IPS-NIHi7 (cell line): ENCODE results near the gene AP3D1.
"Not testable (repeated sequence)": the region's sequence is repeated elsewhere in the genome, so short reads cannot be mapped to it uniquely, and the experiment has no call there.

ENCODE experiments used
- DNase-seq: peaks from one replicate; pipeline ENCODE4 v3.0.0; 2012; ENCODE audit warnings: mixed read lengths; ENCODE audit errors: extremely low spot score

AP3D1 gene

GRCh38 chr19:2110822-2111221, 40.5 kb downstream of the AP3D1 start:
- peak; percentile 57 for DNase-seq

GRCh38 chr19:2109046-2109864, 42.1 kb downstream of the AP3D1 start:
- DNase-seq: no peak

- no peak for DNase-seq
These were observed 42.9 kb downstream of the AP3D1 start for GRCh38 chr19:2108251-2109016.

GRCh38 chr19:2103045-2103707, 48.2 kb downstream of the AP3D1 start:
- DNase-seq: no peak

GRCh38 chr19:2101417-2102335, 49.7 kb downstream of the AP3D1 start:
- DNase-seq: no peak

GRCh38 chr19:2100719-2101061, 50.7 kb downstream of the AP3D1 start:
- no peak for DNase-seq

- DNase-seq: no peak
These were observed 51.2 kb downstream of the AP3D1 start for GRCh38 chr19:2099937-2100718.

GRCh38 chr19:2099054-2099501, 52.3 kb downstream of the AP3D1 start:
- no peak for DNase-seq

- DNase-seq: no peak
These were observed 53.5 kb downstream of the AP3D1 start for GRCh38 chr19:2097886-2098327.

- no peak for DNase-seq
These were observed 54.0 kb downstream of the AP3D1 start for GRCh38 chr19:2097203-2097885.

- DNase-seq: peak; percentile 99
These were observed 54.7 kb downstream of the AP3D1 start, which contains the start of gene IZUMO4 for GRCh38 chr19:2096480-2097202. IZUMO4 (plus strand) TSS chr19:2096915; CDS start chr19:2096946, 31 bp downstream.

GRCh38 chr19:2096034-2096479, 55.3 kb downstream of the AP3D1 start, which contains the start of gene MOB3A:
MOB3A (minus strand) TSS chr19:2096326; CDS start chr19:2078560, 17,766 bp downstream.
- no peak for DNase-seq

- not testable (repeated sequence) for DNase-seq
These were observed 59.3 kb downstream of the AP3D1 start for GRCh38 chr19:2091926-2092525.

GRCh38 chr19:2089727-2090053, 61.7 kb downstream of the AP3D1 start:
- no peak for DNase-seq

GRCh38 chr19:2089001-2089711, 62.2 kb downstream of the AP3D1 start:
- no peak for DNase-seq

- DNase-seq: no peak
These were observed 63.7 kb downstream of the AP3D1 start for GRCh38 chr19:2087621-2088100.

GRCh38 chr19:2086695-2087620, 64.4 kb downstream of the AP3D1 start:
- not testable (repeated sequence) for DNase-seq
